SH-SY5Y (cell line): ENCODE data around the gene PRG3.

Experiments used
- GATA2 ChIP-seq: IDR thresholded peaks from 2 replicates; pipeline ENCODE4 v1.6.1; 2011; ENCODE audit warnings: mild to moderate bottlenecking, low read depth, low read length
- GATA3 ChIP-seq: IDR thresholded peaks from 2 replicates; pipeline ENCODE4 v1.6.1; 2011; ENCODE audit warnings: low read depth, mild to moderate bottlenecking, low read length, moderate library complexity

GRCh38 chr11:57426929-57427726 lies 46.2 kb upstream of the PRG3 start, which contains the start of gene SLC43A3:
- no peak for TF ChIP-seq GATA3
- no peak for TF ChIP-seq GATA2
